KMS-11 (cell line): ENCODE measurements around the gene SPP2.

ENCODE experiments used
- H2AFZ ChIP-seq: fragments of 200-600 bp; sonication (generic); 2 replicates; pipeline ENCODE4 v1.6.1; 2016; ENCODE audit warnings: antibody characterized with exemption, mixed run types, low read depth
- H3K27ac ChIP-seq: fragments of 200-600 bp; sonication (generic); 2 replicates; pipeline ENCODE4 v1.6.1; 2016; ENCODE audit warnings: mild to moderate bottlenecking, mixed run types
- H3K27me3 ChIP-seq: fragments of 200-600 bp; sonication (generic); 2 replicates; pipeline ENCODE4 v1.6.1; 2017; ENCODE audit warnings: mild to moderate bottlenecking, low read depth, mixed run types, moderate library complexity; ENCODE audit not compliant: insufficient read depth
- H3K36me3 ChIP-seq: fragments of 200-600 bp; sonication (generic); 2 replicates; pipeline ENCODE4 v1.6.1; 2017; ENCODE audit warnings: mild to moderate bottlenecking, mixed run types; ENCODE audit not compliant: insufficient read depth
- H3K4me1 ChIP-seq: fragments of 200-600 bp; sonication (generic); 2 replicates; pipeline ENCODE4 v1.6.1; 2016; ENCODE audit warnings: mild to moderate bottlenecking, low read depth, mixed run types; ENCODE audit not compliant: poor library complexity, severe bottlenecking
- H3K4me2 ChIP-seq: fragments of 200-600 bp; sonication (generic); 2 replicates; pipeline ENCODE4 v1.7.0; 2016; ENCODE audit warnings: mild to moderate bottlenecking, mixed run types
- H3K4me3 ChIP-seq: fragments of 200-600 bp; sonication (generic); IDR thresholded peaks from 2 replicates; pipeline ENCODE4 v1.6.1; 2017; ENCODE audit warnings: low read depth, low read length, mixed read lengths; ENCODE audit not compliant: insufficient read depth
- H3K79me2 ChIP-seq: fragments of 200-600 bp; sonication (generic); 2 replicates; pipeline ENCODE4 v1.6.1; 2016; ENCODE audit warnings: low read depth, mixed run types; ENCODE audit not compliant: insufficient read depth
- H3K9ac ChIP-seq: fragments of 200-600 bp; sonication (generic); 2 replicates; pipeline ENCODE4 v1.6.1; 2016; ENCODE audit warnings: mild to moderate bottlenecking, mixed run types
- H4K20me1 ChIP-seq: fragments of 200-600 bp; sonication (generic); 2 replicates; pipeline ENCODE4 v1.6.1; 2016; ENCODE audit warnings: mild to moderate bottlenecking, mixed run types; ENCODE audit not compliant: insufficient read depth
- TF ChIP-seq, protein P1 (sequence below): fragments of 200-600 bp; sonication (generic); conservative IDR thresholded peaks from 2 replicates; pipeline ENCODE4 v1.6.1; 2017; ENCODE audit warnings: low read depth, mild to moderate bottlenecking, antibody characterized with exemption, low read length, moderate library complexity, mixed read lengths

SPP2 gene

DNA sequence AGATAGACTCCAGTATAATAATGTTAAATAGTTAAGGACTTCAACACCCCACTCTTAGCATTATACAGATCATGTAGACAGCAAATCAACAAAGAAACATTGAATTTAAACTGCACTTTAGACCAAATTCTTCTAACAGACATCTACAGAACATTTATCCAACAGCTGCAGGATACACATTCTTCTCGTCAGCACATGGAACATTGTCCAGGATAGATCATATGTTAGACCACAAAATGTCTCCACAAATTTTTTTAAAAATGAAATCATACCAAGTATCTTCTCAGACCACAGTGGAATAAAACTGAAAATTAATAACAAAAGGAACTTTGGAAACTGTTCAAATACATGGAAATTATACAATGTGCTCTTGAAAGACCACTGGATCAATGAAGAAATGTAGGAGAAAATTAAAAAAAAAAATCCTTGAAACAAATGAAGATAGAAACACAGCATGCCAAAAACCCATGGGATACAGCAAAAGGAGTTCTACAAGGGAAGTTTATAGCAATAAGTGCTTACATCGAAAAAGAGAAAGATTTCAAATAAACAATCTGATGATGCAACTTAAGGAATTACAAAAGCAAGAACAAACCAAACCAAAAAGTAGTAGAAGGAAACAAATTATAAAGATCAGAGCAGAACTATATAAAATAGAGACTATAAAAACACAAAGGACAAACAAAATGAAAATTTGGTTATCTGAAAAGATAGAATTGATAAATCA lies 12.3 kb upstream of the SPP2 start:
- no peak overlapping the region for H3K9ac ChIP-seq
- H3K36me3 ChIP-seq = no peaks in the 10 kb centered on the region
- H3K4me3 ChIP-seq = no peak overlapping the region
- H3K4me1 ChIP-seq = no peaks in the 10 kb centered on the region
- H3K27ac ChIP-seq = no peak overlapping the region
- H3K4me2 ChIP-seq = no peak overlapping the region
- H3K27me3 ChIP-seq = no peaks in the 10 kb centered on the region
- TF ChIP-seq, protein P1, sequence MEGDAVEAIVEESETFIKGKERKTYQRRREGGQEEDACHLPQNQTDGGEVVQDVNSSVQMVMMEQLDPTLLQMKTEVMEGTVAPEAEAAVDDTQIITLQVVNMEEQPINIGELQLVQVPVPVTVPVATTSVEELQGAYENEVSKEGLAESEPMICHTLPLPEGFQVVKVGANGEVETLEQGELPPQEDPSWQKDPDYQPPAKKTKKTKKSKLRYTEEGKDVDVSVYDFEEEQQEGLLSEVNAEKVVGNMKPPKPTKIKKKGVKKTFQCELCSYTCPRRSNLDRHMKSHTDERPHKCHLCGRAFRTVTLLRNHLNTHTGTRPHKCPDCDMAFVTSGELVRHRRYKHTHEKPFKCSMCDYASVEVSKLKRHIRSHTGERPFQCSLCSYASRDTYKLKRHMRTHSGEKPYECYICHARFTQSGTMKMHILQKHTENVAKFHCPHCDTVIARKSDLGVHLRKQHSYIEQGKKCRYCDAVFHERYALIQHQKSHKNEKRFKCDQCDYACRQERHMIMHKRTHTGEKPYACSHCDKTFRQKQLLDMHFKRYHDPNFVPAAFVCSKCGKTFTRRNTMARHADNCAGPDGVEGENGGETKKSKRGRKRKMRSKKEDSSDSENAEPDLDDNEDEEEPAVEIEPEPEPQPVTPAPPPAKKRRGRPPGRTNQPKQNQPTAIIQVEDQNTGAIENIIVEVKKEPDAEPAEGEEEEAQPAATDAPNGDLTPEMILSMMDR = no peak
- H3K79me2 ChIP-seq = no peaks in the 10 kb centered on the region
- H4K20me1 ChIP-seq = no peaks in the 10 kb centered on the region
- H2AFZ ChIP-seq = no peak overlapping the region

GRCh38 chr2:234044157-234044556 lies 6.3 kb upstream of the SPP2 start:
- Histone ChIP-seq H3K27ac (no peak overlapping the region), H3K4me2 (no peak overlapping the region), H3K27me3 (no peaks in the 10 kb centered on the region), H3K4me3 (no peak overlapping the region), H2AFZ (no peak overlapping the region), H3K79me2 (no peaks in the 10 kb centered on the region), H4K20me1 (no peaks in the 10 kb centered on the region), H3K36me3 (no peaks in the 10 kb centered on the region), H3K4me1 (no peaks in the 10 kb centered on the region), H3K9ac (no peak overlapping the region)
- TF ChIP-seq, protein P1 = no peak

DNA sequence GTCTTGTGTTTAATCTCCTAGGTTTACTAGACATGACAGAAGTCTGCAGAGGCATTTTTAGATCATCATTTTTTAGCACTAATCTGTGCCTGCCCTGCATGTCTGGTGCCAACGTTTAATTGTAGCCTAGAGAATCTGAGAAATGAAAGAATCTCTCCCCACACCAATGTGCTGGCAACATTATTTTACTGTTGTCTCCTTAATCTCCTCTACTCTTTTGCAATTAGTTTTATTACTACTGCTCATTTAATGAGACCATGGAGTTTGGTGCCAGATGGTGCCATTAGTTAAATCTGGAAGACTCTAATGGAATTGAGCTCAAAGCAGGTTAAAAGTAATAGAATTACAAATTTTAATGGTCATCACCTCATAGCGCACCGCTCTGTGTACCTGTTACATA lies 4.0 kb upstream of the SPP2 start:
- no peak overlapping the region for H3K27ac ChIP-seq
- no peak overlapping the region for H2AFZ ChIP-seq

GRCh38 chr2:234047361-234047760 lies 3.1 kb upstream of the SPP2 start:
- no peaks in the 10 kb centered on the region for H3K79me2 ChIP-seq
- no peak overlapping the region for H3K4me3 ChIP-seq
- H3K36me3 ChIP-seq = no peaks in the 10 kb centered on the region
- no peak overlapping the region for H2AFZ ChIP-seq
- H3K9ac ChIP-seq = no peak overlapping the region
- no peaks in the 10 kb centered on the region for H3K4me1 ChIP-seq
- TF ChIP-seq, protein P1 = no peak
- no peak overlapping the region for H3K4me2 ChIP-seq
- H3K27me3 ChIP-seq = no peaks in the 10 kb centered on the region
- no peak overlapping the region for H3K27ac ChIP-seq
- no peaks in the 10 kb centered on the region for H4K20me1 ChIP-seq

More for the DNA sequence above, 4.0 kb upstream of the SPP2 start:
- Histone ChIP-seq H3K27me3 (no peaks in the 10 kb centered on the region), H3K9ac (no peak overlapping the region), H3K4me3 (no peak overlapping the region), H3K4me2 (no peak overlapping the region), H4K20me1 (no peaks in the 10 kb centered on the region), H3K4me1 (no peaks in the 10 kb centered on the region), H3K79me2 (no peaks in the 10 kb centered on the region), H3K36me3 (no peaks in the 10 kb centered on the region)
- TF ChIP-seq, protein P1 = no peak
